ENCODE results near the gene LMBRD2. TPM values are rescaled to one million over a fixed set of nuclear protein-coding genes. Genes with fewer than 3 reads are reported as not detected.

Gene LMBRD2
- total and polyA plus RNA-seq, 8 donors: 9.8 to 13.6 (median 12.6) TPM

DNA sequence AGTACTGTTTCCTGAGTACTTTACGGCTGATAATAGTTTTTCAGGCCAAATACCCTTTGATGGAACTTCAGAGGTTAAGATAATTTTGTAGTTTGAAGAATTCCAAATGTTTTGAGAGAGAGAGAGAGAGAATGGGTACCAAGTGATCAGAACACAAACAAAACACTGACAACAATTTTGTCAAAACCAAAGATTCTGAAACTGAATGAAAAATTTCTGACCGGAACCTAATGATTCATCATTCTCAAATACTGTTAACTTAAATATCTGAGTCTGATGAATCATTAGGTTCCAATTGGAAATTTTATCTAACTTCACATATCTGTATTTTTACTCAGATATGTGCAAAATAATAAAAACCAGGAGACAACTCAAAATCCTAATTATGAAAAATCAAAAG is 4.0 kb downstream of the LMBRD2 start:
- H3K36me3 ChIP-seq: peaks cover 0 to 3% of the 10 kb centered on the region in 2 donors
- no peak for DNase-seq
- H3K4me1 ChIP-seq: peaks cover 11 to 22% of the 10 kb centered on the region in 2 donors
- H3K27ac ChIP-seq: no peak overlapping the region
- H3K4me3 ChIP-seq: no peak overlapping the region
- TF ChIP-seq CTCF (IDR thresholded peaks at IDR 0.05): no peak
- H3K27me3 ChIP-seq: no peaks in the 10 kb centered on the region
- no peak for ATAC-seq
- H3K9me3 ChIP-seq: no peaks in the 10 kb centered on the region
- intact Hi-C loops (cut with DNase I): no loop called here

- intact Hi-C loops (cut with DNase I): no loop called here
Observed at GRCh38 chr5:36146390-36146789, 5.3 kb downstream of the LMBRD2 start.

DNA sequence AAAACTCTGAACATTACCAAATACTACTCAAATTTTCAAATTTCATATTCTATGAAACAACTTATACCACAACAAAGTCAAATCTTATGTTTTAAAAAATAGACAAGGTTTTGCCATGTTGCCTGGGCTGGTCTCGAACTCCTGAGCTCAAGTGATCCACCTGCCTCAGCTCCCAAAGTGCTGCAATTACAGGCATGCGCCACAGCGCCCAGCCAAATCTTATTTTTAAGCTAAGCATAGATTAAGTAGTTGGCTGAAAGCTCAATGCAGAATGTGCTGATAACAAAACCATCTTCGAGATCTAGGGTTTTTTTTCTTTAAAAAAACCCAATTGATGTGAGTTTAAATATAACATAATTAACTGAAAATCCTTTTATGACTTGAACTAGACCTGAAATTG is 6.4 kb downstream of the LMBRD2 start:
- no peak for TF ChIP-seq CTCF (IDR thresholded peaks at IDR 0.05)
- no peak for DNase-seq
- ATAC-seq: no peak
- intact Hi-C loops (cut with DNase I): no loop called here
- Histone ChIP-seq H3K27me3 (no peaks in the 10 kb centered on the region), H3K27ac (no peak overlapping the region), H3K4me3 (no peak overlapping the region), H3K4me1 (peaks cover 4 to 10% of the 10 kb centered on the region in 2 donors), H3K9me3 (no peaks in the 10 kb centered on the region), H3K36me3 (peaks cover 0 to 24% of the 10 kb centered on the region in 2 donors)

More at GRCh38 chr5:36146390-36146789, 5.3 kb downstream of the LMBRD2 start:
- no peak overlapping the region for H3K4me3 ChIP-seq
- no peaks in the 10 kb centered on the region for H3K9me3 ChIP-seq
- peaks cover 0 to 15% of the 10 kb centered on the region in 2 donors for H3K36me3 ChIP-seq
- no peak overlapping the region for H3K27ac ChIP-seq
- DNase-seq (no peak), ATAC-seq (no peak)
- peaks cover 10 to 18% of the 10 kb centered on the region in 2 donors for H3K4me1 ChIP-seq
- H3K27me3 ChIP-seq: no peaks in the 10 kb centered on the region
- TF ChIP-seq CTCF (IDR thresholded peaks at IDR 0.05): no peak

- no peaks in the 10 kb centered on the region for H3K4me1 ChIP-seq
- peaks cover 0 to 13% of the 10 kb centered on the region in 2 donors for H3K9me3 ChIP-seq
- no peak overlapping the region for H3K4me3 ChIP-seq
- intact Hi-C loops (cut with DNase I): no loop called here
- H3K36me3 ChIP-seq: peaks cover 0 to 57% of the 10 kb centered on the region in 2 donors
- DNase-seq (peak in 1 of 4 donors; percentile 70), ATAC-seq (no peak)
- no peak overlapping the region for H3K27ac ChIP-seq
- TF ChIP-seq CTCF (IDR thresholded peaks at IDR 0.05): no peak
- no peaks in the 10 kb centered on the region for H3K27me3 ChIP-seq
Observed at GRCh38 chr5:36138900-36139683, 12.6 kb downstream of the LMBRD2 start.

DNA sequence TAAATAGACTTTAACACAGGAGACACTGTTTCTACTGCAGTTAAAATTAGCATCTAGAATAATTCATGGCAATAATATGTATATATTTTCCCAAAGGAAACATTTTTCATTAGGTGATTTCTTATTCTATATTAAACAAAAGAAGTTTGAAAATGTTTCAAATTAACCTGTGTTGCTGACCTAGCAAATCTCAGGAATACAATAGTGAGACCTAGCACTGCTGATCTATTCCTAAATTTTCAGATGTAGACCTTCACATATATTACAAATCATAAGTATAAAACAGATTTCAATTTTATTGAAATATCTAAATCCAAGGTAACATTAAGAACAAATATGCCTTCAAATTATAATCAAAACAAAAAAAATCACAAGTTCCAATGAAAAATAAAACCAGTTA is 15.1 kb downstream of the LMBRD2 start:
- intact Hi-C loops (cut with DNase I): no loop called here
- Histone ChIP-seq H3K9me3 (peaks cover 0 to 13% of the 10 kb centered on the region in 2 donors), H3K4me3 (no peak overlapping the region), H3K4me1 (no peaks in the 10 kb centered on the region), H3K27ac (no peak overlapping the region), H3K27me3 (no peaks in the 10 kb centered on the region), H3K36me3 (peaks cover 0 to 43% of the 10 kb centered on the region in 2 donors)
- no peak for TF ChIP-seq CTCF (IDR thresholded peaks at IDR 0.05)
- ATAC-seq (no peak), DNase-seq (no peak)

Data from left lung (tissue), 10 donors.